Measurements from ENCODE around the gene GATB.
A peak's percentile ranks its signal among the peaks of the same experiment; 100 is the strongest.

The GATB gene

GRCh38 chr4:151652841-151653547 is 107.8 kb downstream of the GATB start:
- DNase-seq (ENCODE audit: low spot score) = no peak

DNA sequence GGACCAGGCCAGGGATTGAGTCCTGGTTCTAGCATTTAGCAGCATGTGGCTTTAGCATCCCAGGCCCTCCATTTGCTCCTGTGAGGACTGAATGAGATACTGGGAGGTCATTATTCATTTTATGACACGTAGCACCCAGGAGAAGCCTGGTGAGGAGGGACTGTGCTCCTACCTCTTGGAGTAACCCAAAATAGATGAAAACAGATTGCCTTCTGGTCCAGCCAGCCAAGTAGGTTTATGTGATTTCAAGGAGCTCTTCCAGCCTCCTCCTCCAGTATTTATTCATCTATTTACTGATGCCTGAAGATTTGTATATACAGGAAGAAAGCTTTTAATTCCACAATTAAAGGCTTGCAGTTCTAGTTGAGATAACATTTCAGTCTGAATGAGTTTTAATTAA is 109.3 kb downstream of the GATB start:
- no peak for DNase-seq (ENCODE audit: low spot score)

DNA sequence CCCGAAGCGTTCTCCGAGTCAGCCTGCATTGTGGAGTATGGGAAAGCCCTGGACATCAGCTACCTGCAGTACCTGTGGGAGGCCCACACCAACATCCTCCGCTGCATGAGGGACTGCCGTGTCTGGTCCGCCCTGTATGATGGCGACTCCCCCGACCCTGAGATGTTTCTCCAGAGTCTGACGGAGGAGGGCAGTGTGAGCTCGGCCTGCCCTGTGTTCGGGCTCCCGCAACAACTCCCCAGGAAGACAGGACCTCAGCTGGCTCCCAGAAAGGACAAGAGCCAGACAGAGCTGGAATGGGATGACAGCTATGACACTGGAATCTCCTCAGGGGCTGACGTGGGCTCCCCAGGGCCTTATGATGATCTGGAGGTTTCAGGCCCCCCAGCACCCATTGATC is 111.3 kb downstream of the GATB start:
- DNase-seq (ENCODE audit: low spot score) = no peak

DNA sequence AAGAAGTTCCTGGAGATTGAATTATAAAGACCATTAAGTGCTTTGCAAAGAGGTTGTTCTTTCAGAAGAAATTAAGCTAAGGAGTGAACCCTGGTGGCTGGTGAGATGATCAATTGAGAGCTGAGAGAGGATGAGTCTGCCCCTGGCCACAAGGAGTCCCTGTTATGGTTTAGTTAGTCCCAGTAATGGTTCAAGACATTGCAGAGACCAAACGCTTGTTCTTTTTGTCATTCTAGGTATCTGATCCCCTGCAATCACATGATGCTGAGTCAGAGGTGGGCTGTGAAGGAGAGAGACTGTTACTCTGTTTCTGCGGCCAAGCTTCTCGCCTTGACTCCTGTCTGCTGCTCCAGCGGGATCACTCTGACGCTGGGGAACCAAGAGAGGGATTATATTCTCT is 114.5 kb downstream of the GATB start:
- DNase-seq (ENCODE audit: low spot score) = no peak

- DNase-seq (ENCODE audit: low spot score) = peak; percentile 16
Measured at GRCh38 chr4:151644622-151645021, 116.2 kb downstream of the GATB start.

GRCh38 chr4:151643564-151643963 is 117.2 kb downstream of the GATB start:
- DNase-seq (ENCODE audit: low spot score) = no peak

DNA sequence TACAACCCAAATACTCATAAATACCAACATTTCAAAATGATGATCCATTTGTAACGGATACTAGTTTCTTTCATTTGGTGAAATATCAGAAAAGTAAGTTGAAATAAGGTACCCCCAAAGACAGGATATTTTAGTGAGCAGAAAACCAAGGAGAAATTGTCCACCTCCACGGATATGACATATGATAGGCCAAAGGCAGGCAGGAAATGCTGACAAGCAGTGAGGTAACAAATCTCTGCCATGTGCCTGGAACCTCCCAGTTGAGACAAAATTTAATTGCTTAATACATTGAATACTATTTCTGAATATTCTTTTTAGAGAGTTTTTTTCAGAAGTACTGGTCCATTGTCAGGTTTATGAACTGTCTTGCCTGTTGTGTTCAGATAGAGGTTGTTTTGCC is 118.8 kb downstream of the GATB start:
- no peak for DNase-seq (ENCODE audit: low spot score)

GRCh38 chr4:151641167-151641566 is 119.6 kb downstream of the GATB start:
- peak; percentile 20 for DNase-seq (ENCODE audit: low spot score)

DNA sequence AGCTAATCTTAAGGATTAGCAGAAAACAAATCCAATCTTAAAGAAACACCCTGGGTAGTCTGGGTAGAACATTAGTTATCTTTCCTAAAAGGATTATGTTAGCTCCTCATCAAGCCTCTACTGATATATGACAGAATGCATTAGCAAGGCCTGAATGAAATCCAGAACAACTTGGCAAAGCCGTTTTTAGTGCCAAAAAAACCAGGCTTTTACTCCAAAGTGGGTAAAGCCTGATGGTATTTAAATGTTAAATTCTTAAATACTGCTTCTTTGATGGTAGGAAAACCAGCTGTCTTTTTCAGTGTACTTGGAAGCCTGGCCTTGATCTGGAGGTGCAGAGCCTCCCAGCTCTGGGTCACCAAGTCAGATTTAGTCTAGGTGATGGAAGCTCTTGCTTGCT is 120.4 kb downstream of the GATB start:
- DNase-seq (ENCODE audit: low spot score) = no peak

GRCh38 chr4:151638295-151638858 is 122.4 kb downstream of the GATB start:
- no peak for DNase-seq (ENCODE audit: low spot score)

GRCh38 chr4:151631349-151631748 is 129.5 kb downstream of the GATB start:
- DNase-seq (ENCODE audit: low spot score) = no peak

DNA sequence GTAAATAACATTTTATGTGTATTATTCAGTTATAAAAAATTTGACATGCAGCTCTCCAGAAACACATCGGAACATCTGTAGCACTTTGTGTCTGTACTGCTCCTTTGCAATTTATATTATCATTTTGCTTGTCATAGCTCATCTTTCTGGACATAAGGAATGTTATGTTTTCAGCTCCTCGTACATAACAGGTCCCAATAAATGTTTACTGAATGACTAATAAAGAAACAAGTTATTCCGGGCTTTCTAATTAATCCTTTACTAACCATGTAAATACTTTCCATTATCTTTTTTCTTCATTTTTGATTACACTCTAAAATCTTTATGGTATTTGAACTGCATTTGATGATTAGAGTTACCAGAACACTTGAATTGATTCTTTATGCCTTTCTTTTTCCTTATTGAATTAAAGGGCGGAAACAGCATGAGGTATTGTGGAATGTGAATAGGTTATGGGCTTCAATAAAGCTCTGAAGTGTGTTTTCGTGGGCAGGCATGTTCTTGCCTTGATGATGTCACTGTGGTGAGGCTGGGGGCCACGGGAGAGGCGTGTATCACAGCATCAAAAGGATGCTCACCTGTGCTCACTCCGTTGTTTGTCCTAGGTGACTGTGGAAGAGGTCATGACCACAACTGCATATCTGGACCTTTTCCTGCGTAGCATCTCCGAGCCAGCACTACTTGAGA is 131.6 kb downstream of the GATB start:
- no peak for DNase-seq (ENCODE audit: low spot score)

- no peak for DNase-seq (ENCODE audit: low spot score)
Measured at GRCh38 chr4:151628001-151628608, 132.7 kb downstream of the GATB start.

- DNase-seq (ENCODE audit: low spot score) = no peak
Measured at GRCh38 chr4:151627491-151627890, 133.3 kb downstream of the GATB start.

- DNase-seq (ENCODE audit: low spot score) = no peak
Measured at GRCh38 chr4:151626751-151627150, 134.1 kb downstream of the GATB start.

DNA sequence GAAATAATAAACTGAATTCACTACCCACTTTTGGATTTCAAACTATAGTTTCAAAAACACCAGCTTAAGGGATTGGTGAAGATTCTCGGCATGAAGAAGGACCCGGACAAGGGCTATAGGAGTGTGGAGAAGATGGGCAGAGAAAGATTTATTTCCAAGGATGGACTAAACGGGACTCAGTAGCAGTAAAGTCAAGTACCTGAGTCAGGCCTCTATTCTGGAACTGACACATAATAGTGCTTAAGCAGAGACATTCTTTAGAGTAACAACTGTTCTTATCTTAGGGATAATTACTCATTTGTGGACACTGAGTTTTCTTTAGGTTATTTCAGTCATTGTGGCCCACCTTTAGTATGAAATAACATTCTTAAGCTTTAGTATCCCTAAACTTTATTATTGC is 134.6 kb downstream of the GATB start:
- no peak for DNase-seq (ENCODE audit: low spot score)

GRCh38 chr4:151624626-151625565 is 135.9 kb downstream of the GATB start:
- no peak for DNase-seq (ENCODE audit: low spot score)

Data from hematopoietic multipotent progenitor cell treated with erythropoietin and hydrocortisone succinate and interleukin-3 and kit ligand, for 15 days (in vitro differentiated cells).